T-helper 2 cell treated with Interferon-gamma antibody and Interleukin-4, amounts not matched to agents 100 ng/mL and 5 ng/mL, for 36 hours (primary cell): Measurements from ENCODE around the gene TNFRSF6B. TPM values are rescaled to one million over a fixed set of nuclear protein-coding genes. Genes with fewer than 3 reads are reported as not detected.

Experiments
- intact Hi-C: fragments of 100-400 bp; cut with micrococcal nuclease; formaldehyde crosslinking; loops from one replicate; pipeline ENCODE4 v1.15.1; 2023
- total RNA-seq: library from RNA; stranded (reverse); gene quantifications from 2 replicates; pipeline ENCODE4 v1.2.3, GENCODE V29; 2022

TNFRSF6B gene
- total RNA-seq, 1 donor from 2014 or later: not detected

GRCh38 chr20:63745961-63746731, 49.7 kb downstream of the TNFRSF6B start:
- intact Hi-C loops: no loop called here

GRCh38 chr20:63746751-63747315, 50.4 kb downstream of the TNFRSF6B start:
- intact Hi-C loops: no loop called here

GRCh38 chr20:63747622-63748069, 51.2 kb downstream of the TNFRSF6B start:
- intact Hi-C loops: no loop called here

Other genes with a start within 250 kb of the TNFRSF6B start
- gene KCNQ2, start 224.0 kb upstream of the TNFRSF6B start, total RNA-seq: 0.05 and 0.11 TPM in 2 replicates
- gene EEF1A2, start 197.6 kb upstream of the TNFRSF6B start, total RNA-seq: 0.45 and 0.55 TPM in 2 replicates
- gene PPDPF, start 175.9 kb upstream of the TNFRSF6B start, total RNA-seq: 159 and 167 TPM in 2 replicates
- 1.1 and 1.2 TPM in 2 replicates for gene PTK6, start 159.3 kb upstream of the TNFRSF6B start, total RNA-seq
- not detected in 2 replicates for gene SRMS, start 148.9 kb upstream of the TNFRSF6B start, total RNA-seq
- 0.64 and 0.66 TPM in 2 replicates for gene FNDC11, start 142.5 kb upstream of the TNFRSF6B start, total RNA-seq
- gene HELZ2, start 122.4 kb upstream of the TNFRSF6B start, total RNA-seq: 46.4 and 47.7 TPM in 2 replicates
- 16.3 and 17.4 TPM in 2 replicates for gene GMEB2, start 69.6 kb upstream of the TNFRSF6B start, total RNA-seq
- 25.9 and 27.3 TPM in 2 replicates for gene STMN3, start 43.2 kb upstream of the TNFRSF6B start, total RNA-seq
- gene RTEL1, start 38.3 kb upstream of the TNFRSF6B start, total RNA-seq: 49.5 and 52.4 TPM in 2 replicates
- gene ARFRP1, start 11.3 kb downstream of the TNFRSF6B start, total RNA-seq: 63.3 and 66.8 TPM in 2 replicates
- 41.6 and 44.2 TPM in 2 replicates for gene ZGPAT, start 11.4 kb downstream of the TNFRSF6B start, total RNA-seq
- gene LIME1, start 40.0 kb downstream of the TNFRSF6B start, total RNA-seq: 185 and 193 TPM in 2 replicates
- 102 and 113 TPM in 2 replicates for gene SLC2A4RG, start 43.1 kb downstream of the TNFRSF6B start, total RNA-seq
- 0.16 and 0.32 TPM in 2 replicates for gene ZBTB46, start 134.6 kb downstream of the TNFRSF6B start, total RNA-seq
- not detected in 2 replicates for gene ABHD16B, start 164.8 kb downstream of the TNFRSF6B start, total RNA-seq
- gene TPD52L2, start 168.6 kb downstream of the TNFRSF6B start, total RNA-seq: 46.4 and 48.3 TPM in 2 replicates
- 50.4 and 53.8 TPM in 2 replicates for gene DNAJC5, start 198.5 kb downstream of the TNFRSF6B start, total RNA-seq